T47D (cell line): ENCODE results near the gene VGLL4.

ENCODE experiments used
- DNase-seq, 2 experiments: peaks; one replicate each; pipeline versions ENCODE4 v3.0.0 to v3.0.0-alpha.2; 2011 to 2012; ENCODE audit warnings: low read depth in 1 of 2, low spot score in 1 of 2
- JUND ChIP-seq: IDR thresholded peaks from 2 replicates; pipeline ENCODE4 v1.6.1; 2012; ENCODE audit warnings: low read depth
- in situ Hi-C: cut with HindIII; loops from 2 replicates; pipeline ENCODE4 v1.10.0; 2016; ENCODE audit warnings: low sequenced_read_pairs, low pct_unique_long_range_greater_than_20kb

Gene VGLL4

DNA sequence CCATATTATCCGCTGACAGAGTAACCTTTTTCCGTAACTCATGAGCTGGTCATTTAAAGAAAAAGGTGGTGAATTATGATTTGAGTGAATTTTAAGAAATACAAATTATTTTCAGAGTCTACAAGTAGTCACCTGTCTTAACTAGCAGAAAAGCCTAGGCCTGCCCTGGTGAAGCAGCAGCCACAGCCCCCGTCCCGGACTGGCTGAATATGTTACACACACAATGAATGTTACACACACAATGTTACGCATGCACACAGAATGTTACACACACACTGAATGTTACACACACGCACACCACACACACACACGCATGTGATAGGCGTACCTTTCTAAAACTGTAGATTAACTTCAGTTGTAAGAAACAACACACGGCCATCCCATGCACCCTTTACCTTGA lies 77.8 kb downstream of the VGLL4 start:
- no peak for DNase-seq
- in situ Hi-C loops: no loop called here
- TF ChIP-seq JUND: no peak

DNA sequence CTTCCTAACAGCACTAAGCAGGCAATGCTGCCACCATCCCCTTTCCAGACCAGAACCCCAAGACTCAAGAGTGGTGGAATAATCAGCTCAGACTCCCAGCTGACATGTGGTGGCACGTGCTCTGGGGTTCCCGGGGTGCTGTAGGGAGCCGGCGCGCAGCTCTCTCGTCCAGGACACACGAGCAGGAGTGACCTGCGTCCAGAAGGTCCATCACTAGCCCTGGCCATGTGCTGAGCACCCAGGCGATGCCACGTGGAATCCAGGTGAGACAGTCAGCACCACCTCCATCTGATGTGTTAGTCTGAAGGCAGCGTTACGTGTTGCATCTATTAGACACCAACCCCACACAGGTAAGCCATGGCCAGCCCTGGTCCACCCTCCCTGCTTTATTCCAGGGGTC lies 78.2 kb downstream of the VGLL4 start:
- TF ChIP-seq JUND: no peak
- in situ Hi-C loops: no loop called here
- DNase-seq: no peak

DNA sequence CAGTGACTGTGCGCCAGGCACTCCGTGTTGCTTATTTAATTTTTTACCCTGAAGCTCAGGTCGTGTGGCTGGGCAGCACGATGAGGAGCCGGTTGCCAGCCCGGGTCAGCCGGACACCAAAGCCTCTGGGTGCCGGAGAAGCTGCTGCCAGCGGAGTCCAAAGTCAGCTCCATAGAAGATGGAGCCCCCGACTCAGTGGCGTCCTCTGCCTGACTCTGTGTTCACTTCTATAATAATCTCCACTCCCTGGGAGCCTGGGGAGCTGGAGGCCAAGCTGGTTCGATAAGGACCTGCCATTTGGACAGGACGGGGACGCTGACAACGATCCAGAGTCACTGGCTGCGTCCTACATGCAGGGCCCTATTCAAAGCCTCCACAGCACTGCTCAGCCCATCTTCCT lies 78.6 kb downstream of the VGLL4 start:
- in situ Hi-C loops: no loop called here

DNA sequence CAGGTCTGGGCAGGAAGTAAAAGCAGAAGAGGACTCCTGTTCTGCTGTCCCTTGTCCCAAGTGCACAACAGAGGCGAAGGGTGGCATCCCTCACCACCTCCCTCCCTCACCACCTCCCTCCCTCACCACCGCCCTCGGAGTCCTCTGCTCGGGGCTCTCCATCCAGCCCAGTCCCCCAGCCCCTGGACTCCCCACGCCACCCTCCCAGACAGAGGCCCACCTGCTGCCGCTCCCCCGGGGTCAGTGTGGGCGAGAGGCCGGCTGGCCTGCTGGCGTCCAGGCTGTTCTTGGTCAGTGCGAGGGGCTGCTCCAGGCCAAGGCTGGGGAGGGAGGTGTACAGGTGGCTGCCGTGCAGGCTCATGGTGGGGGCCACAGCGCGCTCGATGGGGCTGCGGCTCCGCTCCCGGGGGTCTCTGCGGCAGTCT lies 79.1 kb downstream of the VGLL4 start:
- no peak for TF ChIP-seq JUND
- in situ Hi-C loops: no loop called here
- no peak for DNase-seq

More for the DNA sequence above, 78.6 kb downstream of the VGLL4 start:
- no peak for TF ChIP-seq JUND
- no peak for DNase-seq

DNA sequence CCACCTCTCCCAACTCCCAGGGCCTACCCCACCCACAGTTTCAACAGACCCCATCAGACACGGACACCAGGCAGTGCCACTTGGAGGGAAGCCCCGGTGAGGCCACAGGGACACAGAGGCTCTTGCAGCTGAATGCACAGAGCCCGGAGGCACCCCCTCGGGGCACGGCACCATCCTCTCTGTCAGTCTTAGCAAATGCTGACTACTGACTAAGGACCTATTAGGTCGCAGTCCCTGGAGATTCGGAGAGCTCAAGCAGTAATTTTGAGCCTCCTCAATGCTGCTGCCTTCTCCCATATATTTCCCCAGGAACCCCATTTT lies 79.9 kb downstream of the VGLL4 start:
- in situ Hi-C loops: no loop called here
- TF ChIP-seq JUND: no peak

DNA sequence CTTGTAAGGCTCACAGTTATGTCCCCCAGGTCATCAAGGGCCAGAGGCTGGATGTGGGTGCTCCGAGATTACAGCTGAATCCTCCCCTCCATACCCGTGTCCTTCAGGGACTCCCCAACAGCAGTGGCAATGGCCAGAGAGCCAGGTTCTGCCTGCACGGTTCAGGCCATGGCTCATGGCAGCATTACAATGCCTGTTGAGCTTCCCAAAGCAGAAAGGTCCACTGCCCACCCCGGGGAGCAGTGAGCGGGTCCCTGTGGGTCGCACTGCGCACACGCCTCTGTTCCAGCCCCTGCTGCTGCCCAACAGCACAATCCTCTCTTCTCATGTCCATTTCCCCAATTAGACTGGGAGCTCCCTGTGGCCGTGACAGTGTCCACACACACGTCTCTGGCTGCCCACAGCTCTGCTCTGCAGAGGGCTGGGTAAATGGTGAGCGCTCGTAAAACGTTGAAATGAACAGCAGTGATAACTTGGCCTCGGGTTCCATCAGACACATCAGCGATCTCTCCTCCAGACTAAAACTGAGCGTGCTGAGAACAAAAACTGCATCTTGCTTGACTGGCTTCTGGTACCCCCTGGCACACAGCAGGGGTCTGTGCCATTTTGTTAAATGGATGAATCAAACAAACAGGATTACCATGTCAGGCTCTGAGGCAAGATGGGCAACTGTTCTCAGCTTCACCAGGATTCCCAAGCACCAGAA lies 80.4 kb downstream of the VGLL4 start:
- in situ Hi-C loops: no loop called here
- DNase-seq: no peak
- no peak for TF ChIP-seq JUND

More for the DNA sequence above, 79.9 kb downstream of the VGLL4 start:
- DNase-seq: no peak

DNA sequence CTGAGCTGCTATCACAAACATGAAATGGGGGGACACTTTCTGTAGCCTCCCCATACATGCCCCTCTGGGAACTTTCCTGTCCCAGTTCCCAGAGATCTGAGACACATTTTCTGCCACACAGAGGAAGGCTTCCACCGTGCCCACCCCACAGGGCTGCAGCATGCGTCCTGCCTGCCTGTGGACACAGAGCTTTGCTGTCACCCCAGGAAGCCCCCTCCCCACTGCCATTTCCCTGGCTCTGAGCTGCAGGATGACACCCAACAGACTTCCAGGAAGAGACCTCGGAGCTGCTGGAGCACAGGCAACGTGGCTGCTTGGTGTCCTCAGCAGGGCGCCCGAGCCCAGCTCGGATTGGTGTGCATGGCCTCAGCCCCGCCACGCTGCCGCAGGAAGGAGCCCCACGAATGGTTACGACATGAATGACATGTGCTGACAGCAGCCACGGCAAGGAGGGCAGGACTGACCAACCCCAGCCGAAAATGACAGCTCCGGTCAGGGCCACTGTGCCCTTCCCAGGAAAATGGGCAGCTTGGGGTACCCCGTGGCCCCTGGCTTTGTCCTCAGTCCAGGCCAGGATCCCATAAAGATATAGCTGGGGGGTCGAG lies 81.3 kb downstream of the VGLL4 start:
- in situ Hi-C loops: no loop called here
- no peak for DNase-seq
- no peak for TF ChIP-seq JUND

DNA sequence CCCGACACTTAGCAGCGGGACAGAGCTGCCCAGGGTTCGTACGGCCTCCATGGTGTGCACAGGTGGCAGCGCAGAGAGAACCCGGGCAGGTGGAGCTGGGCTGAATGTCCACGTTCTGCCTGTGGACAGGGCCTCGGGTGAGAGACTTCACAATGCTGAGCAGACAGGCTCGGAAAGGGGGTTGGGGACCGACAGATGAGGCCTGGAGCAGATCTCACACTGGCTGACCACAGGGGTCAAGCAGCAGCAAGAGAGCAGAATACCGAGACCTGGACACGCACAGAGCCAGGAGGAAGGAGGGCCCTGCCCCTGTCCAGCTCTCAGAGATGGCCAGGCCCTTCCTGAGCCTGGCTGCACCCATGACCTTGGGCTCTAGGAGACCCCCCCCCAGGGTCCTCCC lies 83.0 kb downstream of the VGLL4 start:
- no peak for DNase-seq
- no peak for TF ChIP-seq JUND
- in situ Hi-C loops: no loop called here

DNA sequence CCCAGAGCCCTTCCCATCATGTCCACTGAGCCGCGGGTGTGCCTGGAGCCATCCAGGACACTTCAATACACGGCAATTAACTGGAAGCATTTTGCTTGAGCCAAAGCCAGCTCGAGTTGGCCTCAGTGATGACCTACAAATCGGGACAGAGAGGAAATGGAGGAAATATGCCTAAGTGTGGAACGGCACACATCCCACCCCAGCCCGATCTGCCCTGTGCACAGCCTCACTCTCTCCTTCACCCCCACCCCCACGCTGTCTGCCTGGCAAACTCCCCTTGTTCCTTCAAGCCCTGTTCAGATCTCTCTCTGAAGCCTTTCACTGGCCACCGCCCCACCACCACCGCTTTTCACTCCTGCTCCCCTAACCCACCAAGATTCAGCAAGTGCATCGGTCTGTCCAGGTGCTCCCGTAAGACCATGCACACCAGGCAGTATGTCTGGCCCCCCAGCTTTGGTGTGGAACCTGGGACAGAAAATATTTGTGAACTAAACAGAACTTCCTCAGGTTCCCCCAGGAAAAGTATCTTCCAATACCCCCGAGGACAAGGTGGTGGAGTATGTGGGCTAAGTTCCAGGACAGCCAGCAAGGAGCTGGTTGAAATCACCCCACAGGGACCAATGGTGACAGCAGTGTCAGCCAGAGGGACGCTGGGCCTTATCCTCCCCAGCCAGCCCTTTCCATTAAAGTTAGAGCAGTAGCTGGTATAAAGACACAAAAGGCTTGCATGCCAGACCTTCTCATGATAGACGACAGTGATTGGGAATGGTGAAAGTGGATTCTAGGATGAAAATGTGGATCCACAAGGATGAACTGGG lies 83.7 kb downstream of the VGLL4 start:
- DNase-seq: no peak
- TF ChIP-seq JUND: no peak
- in situ Hi-C loops: no loop called here

DNA sequence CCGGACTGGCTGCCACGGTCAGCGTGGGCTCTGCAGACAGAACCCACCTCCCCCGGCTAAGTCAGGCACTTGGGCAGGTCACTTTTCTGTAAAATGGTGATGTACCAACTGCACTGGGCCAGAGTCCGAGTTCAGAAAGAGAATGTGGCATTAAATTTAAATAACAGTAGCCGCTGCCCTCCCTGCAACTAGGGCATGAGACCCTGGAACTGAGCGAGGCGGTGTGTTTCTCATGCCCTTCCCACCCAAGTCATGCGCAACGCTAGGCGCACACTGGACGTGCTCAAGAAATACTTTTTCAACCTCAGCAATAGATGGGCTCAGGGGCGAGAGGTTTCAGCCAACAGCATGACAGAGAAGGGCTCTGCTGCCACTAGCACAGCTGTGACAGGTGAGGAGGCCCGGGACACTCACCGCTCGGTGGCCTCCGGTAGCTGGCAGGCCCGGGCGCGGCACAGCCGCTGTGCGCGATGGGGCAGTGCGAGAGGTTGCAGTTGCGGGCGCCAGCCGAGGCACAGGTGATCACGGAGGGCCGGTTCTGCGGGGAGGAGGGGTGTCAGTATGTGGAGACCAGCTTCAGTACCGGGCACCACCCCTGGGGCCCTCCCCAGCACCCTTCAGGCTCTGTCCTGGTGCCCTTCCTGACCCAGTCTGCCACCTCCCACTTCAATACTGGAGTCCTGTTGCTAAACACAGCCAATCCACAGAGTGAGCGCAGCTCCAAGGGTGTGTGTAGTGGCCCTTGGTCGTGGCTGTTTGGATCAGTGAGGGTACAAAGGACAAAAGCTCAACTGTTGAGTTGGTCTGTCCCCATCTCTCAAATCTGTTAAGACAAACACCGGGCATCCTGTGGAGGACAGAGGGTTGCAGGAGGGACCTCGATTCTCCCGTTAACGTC lies 84.5 kb downstream of the VGLL4 start:
- no peak for TF ChIP-seq JUND
- in situ Hi-C loops: no loop called here
- no peak for DNase-seq

DNA sequence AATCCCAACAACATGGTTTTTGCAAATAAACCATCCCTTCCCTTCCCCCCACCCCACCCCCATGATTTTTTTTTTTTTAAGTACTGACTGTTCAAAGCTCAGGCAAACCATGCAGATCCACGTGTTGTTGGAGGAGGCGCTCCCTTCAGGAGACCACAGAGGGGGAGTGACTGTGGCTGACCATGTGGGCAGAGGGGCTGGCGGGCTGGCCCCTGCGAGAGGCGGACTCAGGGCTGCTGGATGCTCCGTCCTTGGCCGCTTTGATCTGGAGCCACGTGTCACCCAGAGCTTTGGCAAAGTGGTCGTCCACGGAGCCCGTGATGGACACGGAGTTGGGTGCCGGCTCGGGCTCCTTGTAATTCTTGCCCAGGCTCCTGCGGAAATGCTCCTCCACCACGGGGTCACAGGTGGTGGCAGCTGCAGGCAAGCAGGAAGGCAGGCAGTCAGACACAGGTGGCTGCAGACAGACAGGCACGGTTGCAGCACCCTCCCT lies 85.3 kb downstream of the VGLL4 start:
- TF ChIP-seq JUND: no peak
- DNase-seq: no peak
- in situ Hi-C loops: no loop called here

DNA sequence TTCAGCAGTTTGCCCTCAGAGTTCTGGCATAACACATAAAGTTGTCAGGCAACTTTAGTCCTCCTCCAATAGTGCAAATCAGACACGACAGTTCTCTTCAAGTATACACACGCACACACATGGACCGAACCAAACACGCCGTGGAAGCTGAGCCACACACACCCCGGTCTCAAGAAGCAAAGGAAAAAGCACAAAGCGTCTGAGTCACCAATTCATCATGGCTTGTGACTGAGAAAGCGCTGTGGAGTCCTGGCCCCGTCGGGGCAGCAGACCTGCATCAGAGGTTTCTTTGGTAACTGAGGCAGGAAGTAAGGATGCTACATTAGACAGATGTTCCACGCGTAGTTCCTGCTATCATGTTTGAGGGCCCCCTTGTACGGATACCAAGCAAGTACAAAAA lies 85.7 kb downstream of the VGLL4 start:
- in situ Hi-C loops: no loop called here

More for the DNA sequence above, 85.7 kb downstream of the VGLL4 start:
- DNase-seq: no peak
- no peak for TF ChIP-seq JUND
